ENCODE results near the gene PCMT1. TPM values are rescaled to one million over a fixed set of nuclear protein-coding genes. Genes with fewer than 3 reads are reported as not detected.
"Not testable (repeated sequence)": the region's sequence is repeated elsewhere in the genome, so short reads cannot be mapped to it uniquely, and the experiment has no call there.

PCMT1 gene
- polyA plus RNA-seq, 1 donor = 89.1 TPM

DNA sequence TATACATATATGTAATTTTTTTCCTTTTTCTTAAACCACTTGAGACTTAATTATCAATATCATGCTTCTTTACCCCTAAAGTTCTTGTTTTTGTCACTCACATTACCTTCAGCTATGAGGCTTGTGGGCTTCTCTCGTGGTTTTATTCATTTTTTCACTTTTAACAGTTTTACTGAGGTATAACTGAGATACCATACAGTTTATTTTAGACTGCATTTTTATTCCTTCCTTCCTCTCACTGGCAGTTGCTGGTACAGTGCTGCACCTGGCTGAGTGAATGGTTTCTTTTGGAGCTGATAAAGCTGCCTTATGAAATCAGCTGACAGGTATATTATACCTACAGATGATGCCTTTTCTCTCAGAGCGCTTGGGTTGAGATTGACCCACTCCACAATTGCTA is 60.3 kb downstream of the PCMT1 start:
- no peak for DNase-seq

DNA sequence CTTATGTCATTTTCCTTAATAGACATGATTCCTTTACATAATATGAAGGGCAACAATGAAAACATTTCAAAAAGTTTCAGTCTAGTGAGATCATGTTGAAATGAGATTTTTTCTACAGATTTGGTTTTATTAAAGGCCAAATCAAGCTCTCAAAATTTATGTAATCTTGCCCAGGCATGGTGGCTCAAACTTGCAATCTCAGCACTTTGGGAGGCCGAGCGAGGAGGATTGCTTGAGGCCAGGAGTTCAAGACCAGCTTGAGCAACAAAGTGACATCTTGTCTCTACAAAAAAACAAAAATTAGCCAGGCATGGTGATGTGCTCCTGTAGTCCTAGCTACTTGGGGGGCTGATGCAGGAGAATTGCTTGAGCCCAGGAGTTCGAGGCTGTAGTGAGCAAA is 63.8 kb downstream of the PCMT1 start:
- no peak for DNase-seq

DNA sequence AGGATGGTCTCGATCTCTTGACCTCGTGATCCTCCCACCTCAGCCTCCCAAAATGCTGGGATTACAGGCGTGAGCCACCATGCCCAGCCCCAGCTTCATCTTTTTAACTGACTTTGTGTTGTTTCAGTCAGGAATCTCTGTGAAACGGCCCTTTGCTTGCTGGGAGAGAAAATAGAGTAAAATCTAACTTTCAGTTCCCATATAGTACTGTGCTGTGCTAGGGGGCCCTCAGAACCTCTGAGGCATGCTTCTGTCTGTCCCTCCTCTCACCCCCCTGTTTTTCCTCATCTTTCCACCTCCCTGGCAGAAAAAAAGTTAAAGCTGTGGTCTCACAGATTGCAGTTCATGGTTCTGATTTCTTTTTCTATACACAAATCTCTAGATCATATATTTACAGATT is 66.2 kb downstream of the PCMT1 start:
- DNase-seq = no peak

DNA sequence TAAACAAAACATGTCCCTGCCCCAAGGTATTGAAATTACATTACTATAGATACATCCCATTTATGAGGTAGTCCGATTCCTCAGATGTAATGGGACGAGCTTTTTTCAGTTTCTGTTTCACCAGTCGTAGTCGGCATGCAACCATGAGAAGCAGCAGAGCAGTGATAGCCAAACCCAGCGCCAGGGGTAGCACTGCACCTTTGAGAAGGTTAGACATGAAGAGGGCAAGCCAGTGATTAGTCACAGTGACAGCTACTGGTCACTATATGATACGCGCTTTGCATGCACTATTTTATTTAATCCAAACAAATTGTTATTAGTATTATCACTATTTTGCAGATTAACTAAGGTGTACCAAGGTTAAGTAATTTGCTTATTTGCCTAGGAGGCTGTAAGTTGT is 71.0 kb downstream of the PCMT1 start:
- no peak for DNase-seq

DNA sequence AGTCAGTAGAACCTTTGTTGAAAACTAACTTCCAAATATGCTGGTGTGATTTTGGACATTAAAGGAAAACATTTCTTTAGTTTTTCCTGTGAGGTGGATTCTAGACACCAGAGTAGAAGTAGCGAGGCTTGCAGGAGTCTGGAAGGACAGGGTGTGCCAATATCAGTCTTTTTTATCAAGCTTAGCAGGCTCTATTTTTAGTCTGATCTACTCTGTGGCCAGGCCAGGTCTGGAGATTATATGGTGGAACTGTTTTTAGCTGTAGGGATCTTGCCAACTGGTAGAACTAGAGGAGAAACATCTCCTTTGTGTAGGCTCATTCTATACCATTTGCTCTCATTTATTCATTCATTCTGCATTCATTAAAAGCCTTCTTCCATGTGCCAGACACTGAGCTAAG is 72.0 kb downstream of the PCMT1 start:
- DNase-seq = no peak

DNA sequence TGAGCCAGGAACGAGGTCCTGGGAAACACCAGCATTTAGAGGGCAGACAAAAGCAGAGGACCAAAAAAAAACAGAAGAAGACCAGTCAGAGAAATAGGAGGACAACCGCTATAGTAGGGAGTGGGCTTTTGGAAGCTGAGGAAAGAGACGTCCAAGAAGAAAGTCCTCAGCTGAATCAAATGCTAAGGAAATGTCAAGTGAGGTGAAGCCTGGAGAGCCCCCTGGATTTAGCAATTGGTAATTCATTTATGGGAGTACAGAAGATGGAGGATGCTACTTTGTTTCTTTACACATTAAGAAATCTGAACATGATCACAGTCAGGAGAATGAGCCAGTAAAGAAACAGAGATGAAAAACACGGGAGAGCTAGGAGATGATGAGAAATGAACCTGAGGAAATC is 73.5 kb downstream of the PCMT1 start:
- DNase-seq = no peak

DNA sequence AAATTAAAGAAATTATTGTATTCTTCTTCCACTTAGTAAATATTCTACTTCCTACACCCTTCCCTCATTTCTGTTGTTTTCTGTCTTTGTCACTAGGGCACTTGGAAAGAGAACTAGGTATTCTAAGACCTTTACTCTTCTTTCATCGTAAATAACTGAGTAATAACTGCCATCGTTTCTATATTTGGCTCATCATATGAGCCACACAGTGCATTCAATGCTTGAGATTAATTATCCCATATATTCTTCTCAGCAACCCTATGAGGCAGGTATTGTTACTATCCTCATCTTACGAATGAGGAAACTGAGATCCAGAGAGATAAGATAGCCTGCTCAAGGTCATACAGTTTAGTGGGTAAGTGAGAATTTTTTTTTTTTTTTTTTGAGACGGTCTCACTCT is 75.8 kb downstream of the PCMT1 start:
- no peak for DNase-seq

DNA sequence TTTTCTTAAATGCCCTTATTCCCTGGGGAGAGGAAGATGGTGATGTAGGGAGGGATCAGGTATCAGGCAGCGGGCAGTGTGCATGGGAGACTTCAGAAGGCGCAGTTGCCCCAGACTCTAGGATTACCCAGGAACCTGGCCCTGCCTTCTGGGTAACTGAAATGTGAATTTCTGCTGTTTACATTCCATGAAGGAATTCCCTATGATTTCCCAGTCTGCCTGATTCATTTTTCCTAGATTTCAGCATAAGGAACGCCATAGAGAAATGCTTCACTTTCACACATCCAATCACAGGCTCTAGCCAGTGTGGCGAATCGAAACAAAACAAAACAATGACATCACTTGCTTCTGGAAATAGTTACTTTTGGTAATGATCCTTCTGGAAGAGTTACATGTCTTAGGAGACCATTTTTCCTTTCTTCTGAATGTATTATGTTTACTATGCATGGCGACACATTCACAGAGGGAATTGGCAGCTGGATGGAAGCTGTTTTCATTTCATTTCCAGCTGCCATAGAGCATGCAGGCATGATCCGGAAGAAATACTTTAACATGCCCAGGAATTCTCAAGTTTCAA is 81.3 kb downstream of the PCMT1 start:
- DNase-seq = no peak

DNA sequence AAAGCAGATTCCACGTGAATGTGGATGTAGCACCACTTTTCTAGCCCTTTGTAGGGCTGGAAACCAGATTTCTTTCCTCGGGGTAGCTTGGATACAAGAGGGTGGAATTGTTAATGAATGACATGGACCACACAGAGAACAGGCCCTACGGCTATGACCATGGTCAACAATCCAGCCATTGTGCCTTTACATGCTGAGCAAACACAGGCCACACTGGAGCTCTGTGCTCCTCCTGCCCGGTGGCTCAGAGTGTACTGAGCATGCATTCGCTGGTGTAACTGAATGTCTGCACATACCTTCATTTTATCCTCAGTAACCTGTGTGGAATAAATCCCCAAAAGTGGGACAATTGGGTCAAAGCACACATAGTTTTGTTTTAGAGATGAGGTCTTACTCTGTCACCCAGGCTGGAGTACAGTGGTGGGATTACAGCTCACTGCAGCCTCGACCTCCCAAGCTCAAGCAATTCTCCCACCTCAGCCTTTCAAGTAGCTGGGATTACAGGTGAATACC is 81.8 kb downstream of the PCMT1 start:
- DNase-seq = no peak

DNA sequence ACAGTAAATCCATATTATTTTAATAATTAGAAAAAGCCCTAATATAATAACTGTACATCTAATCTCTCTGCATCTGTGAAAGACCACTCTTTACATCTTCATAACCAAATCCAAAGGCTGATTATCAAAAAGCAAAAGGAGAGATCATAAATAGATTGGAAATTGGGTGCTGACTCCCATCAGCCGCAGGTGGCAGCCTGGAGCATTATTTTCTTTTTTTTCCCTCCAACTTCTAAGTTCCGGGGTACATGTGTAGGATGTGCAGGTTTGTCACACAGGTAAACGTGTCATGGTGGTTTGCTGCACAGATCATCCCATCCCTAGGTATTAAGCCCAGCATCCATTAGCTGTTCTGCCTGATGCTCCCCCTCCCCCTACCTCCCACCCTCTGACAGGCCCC is 84.1 kb downstream of the PCMT1 start:
- DNase-seq = no peak

DNA sequence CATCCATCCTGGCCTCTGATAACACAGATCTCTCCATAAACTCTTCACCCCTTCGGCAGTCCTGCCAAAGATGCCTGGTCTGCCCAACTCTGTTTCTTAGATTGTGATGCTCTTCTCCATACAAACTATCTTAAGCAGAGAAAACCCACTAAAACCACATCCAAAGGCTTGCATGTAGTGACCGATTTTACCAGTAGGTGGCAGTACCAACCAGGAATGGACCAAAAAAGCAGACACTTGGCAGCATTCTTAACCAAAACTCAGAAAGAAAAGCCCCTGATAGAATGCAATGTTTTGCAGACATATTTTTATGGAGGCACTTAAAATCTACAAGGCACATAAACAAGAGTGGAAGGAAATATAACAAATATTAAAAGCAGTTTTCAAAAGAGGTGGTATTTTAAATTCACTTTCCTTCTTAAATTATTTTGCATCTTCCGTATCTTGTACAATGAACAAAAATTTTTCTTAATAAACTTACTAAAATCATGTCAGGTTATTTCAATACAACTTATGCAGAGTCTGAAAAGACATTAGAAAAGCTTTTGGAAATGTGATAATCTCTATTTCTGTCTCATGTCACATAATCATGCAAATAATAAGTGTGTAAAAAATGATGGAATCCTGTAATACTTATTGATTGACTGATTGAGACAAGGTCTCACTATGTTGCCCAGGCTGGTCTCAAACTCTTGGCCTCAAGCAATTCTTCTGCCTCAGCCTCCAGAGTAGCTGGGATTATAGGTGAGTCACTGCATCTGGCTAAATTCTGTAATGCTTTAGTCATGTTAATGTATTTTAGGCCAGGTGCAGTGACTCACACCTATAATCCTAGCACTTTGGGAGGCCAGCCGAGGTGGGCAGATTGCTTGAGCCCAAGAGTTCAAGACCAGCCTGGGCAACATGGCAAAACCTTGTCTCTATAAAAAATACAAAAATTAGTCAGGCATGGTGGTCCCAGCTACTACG is 85.3 kb downstream of the PCMT1 start:
- peak; percentile 69 for DNase-seq

DNA sequence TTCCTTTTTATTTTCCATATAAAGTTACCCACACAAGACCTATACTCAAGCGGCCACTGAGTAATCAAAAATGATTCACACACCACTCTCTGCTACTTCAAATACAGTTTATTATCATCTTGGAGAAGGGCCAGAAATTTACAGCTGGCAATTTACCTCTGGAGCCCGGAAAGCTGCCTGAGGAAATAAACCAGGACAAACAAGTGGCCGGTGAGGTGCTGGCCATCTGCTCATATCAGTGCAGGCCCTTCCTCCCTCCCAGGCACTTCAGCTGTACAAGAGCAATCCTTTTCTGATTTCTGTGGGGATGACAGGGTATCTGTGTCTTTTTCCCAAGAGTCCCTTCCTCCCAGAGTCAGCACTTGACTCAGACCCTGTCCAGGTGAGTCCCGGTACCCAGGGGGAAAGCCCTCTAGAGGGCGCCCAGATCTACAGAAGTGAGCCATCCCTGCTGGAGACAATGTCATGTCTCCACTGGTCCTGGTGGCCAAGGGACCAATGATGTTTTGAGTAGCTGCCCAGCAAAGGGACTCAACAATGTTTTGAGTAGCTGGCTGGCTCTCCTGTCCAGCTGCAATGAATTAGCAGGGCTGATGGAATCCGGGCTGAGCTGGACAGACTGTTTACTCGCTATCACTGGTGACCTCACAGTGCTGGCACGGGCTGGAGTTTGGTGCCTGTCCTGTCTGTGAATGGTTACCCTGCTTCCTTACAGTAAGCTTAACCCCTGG is 91.0 kb downstream of the PCMT1 start:
- no peak for DNase-seq

DNA sequence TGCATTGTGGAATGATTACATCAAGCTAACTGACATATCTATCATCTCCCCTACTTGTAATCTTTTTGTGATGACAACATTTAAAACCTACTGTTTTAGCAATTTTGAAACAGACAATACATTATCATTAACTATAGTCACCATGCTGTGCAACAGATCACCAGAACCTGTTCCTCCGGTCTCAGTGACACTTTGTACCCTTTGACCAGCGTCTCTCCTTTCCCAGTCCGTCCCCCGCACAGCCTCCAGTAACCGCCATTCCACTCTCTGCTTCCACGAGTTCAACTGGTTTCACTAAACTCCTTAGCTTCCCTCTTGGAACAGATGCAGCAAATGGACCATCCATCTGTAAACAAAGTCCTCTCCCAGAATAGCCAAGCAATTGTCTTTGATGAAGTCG is 92.8 kb downstream of the PCMT1 start:
- no peak for DNase-seq

DNA sequence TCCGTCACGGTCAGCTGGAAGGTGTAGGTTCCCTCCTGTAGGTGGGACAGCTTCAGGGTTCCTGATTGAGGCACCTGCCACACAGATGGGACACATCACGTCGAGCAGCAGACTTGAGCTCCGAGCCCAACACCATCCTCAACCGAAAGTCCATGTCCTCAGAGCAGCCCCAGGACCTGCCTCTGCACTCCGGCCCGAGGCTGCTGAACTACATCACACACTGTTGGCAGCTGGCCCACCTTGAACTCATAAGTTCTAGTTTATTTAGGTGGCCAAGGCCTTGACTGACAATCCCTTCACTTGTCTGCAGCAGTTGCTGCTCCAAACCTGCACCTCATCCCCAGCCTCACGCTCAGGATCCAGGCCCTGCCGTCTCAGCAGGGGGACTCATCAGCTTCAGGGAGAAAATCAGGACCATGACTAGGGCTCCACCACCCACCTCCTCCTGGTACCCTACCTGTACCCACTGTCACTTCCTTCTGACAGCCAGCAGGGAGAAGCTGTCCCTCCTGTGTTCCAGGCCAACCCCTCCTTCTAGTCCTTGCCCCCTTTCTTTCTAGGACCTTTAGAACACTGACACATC is 93.6 kb downstream of the PCMT1 start:
- no peak for DNase-seq

DNA sequence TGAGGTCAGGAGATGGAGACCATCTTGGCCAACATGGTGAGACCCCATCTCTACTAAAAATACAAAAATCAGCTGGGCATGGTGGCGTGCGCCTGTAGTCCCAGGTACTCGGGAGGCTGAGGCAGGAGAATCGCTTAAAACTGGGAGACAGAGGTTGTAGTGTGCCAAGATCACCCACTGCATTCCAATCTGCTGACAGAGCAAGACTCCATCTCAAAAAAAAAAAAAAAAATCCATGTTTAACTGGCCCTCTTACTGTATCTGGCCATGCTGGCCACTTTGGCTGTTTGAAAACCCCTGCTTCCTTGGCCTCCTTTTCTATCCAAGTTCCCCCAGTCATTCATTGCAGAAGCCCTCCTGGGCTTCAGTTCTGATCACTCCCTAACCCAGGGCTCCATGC is 94.5 kb downstream of the PCMT1 start:
- not testable (repeated sequence) for DNase-seq

DNA sequence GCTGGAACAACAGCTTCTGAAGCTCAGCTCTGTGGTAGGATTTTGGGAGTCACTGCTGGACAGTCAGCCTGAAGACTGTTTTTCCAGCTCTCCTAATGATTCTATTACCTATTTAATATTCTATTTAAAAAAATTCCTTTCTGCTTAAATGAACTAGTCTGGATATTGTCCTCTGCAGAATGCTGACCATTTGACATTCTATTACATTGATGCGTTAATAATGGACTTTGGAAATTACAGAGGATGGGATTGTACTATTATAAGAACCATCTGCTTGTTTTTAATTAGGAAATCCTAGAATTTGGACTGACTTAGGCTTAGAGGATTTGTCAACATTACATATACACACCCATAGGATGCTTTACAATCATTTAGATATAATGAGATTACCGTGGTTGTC is 94.9 kb downstream of the PCMT1 start:
- DNase-seq = no peak

DNA sequence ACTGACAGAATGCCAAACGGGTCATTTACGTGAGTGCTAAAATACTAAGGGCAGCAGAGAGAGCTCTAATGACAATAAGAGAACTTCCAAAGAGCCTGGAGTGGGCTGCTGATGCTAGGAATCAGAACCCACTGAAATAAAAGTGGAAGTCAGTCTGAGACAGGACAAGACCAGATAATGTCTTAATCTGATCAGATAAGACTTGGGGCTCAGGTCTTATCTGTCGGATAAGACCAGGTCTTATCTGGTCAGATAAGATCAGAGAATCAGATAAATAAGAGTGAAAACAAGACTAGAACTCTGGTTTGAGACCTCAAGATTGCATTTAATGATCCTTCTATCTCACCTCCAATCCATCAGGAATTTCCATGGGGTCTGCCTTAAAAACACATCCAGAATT is 96.0 kb downstream of the PCMT1 start:
- no peak for DNase-seq

DNA sequence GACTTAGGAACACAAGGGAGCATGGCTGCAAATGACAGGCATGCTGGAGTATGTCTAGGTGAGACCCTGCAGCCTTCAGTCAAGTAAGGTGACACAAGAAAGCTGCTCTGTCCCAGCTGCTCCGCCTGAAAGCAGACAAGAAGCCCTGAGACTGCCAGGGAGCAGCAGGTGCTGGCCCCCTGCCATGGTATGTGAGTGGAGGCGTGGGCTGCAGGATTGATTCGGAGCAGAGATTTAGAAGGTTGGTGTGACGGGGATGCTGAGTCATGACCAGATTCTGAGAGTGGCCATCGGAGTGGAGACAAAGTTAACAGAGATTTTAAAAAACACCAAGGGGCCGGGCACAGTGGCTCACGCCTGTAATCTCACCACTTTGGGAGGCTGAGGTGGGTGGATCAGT is 96.8 kb downstream of the PCMT1 start:
- no peak for DNase-seq

DNA sequence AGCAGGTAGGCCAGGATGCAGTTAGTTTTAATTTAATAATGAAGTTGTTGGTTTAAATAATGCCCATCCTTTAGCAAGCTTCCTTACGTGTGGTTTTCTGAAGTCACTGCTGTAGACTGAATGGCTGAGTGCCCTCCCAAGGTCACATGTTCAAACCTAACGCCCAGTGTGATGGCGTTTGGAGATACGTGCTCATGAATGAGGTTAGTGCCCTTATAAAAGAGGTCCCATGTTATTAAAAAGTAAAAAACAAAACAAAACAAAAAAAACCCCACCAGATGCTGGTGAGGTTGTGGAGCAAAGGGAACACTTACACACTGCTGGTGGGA is 98.4 kb downstream of the PCMT1 start:
- no peak for DNase-seq

DNA sequence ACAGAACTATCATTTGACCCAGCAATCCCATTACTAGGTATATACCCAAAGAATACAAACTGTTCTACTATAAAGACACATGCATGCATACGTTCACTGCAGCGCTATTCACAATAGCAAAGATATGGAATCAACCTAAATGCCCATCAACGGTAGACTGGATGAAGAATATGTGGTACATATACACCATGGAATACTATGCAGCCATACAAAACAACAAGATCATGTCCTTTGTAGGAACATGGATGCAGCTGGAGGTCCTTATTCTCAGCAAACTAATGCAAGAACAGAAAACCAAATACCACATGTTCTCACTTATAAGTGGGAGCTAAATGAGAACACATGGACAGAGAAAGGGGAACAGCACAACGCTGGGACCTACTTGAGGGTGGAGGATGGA is 98.8 kb downstream of the PCMT1 start:
- DNase-seq = not testable (repeated sequence)

DNA sequence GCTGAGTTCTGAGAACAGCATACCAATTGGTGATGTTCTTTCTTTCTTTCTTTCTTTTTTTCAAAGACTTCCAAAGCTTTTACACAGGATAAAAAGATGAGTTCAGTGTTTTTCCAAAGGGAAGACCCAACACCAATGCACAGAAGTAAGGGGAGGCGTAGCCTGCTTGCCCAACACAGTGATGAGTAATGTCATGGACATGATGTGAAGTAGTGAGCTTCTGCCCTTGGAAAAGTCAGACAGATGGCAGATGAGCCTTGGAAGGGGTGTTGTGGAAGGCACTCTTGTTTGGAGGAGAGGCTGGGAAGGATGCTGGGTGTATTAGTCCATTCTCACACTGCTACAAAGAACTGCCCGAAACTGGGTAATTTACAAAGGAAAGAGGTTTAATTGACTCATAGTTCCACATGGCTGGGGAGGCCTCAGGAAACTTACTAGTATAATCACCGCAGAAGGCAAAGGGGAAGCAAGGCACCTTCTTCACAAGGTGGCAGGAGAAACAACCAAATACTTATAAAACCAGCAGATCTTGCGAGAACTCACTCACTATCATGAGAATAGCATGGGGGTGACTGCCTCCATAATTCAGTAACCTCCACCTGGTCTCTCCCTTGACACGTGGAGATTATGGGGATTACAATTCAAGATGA is 102.0 kb downstream of the PCMT1 start:
- no peak for DNase-seq

DNA sequence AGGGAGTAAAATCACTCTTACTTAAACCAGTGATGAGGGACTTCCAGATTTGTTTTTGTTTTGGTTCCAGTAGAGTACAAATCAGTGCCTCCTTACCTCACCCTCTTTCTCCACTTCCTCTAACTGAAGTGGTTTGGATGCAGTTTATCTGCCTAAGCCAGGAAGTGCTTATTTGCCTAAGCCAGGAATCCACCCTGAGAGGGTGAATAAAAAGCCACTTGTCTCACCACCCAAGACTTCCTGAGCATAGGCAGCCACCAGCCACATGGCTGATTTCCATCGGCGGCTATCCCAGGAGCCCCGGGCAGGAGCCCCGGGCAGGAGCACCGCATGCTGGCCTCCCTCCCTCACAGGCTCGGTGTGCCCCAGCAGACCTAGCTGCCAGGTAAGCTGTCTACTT is 102.6 kb downstream of the PCMT1 start:
- no peak for DNase-seq

Data from left kidney (tissue), 2 donors.